HG03432 (cell line): ENCODE measurements around the gene DSCAM.
"Not testable (repeated sequence)": the region's sequence is repeated elsewhere in the genome, so short reads cannot be mapped to it uniquely, and the experiment has no call there.

ENCODE experiments used
- ATAC-seq: cut with Tn5 transposase; IDR thresholded peaks from one replicate; pipeline ENCODE4 v1.9.1; 2021; ENCODE audit warnings: mild to moderate bottlenecking, moderate library complexity; ENCODE audit not compliant: unreplicated experiment

DSCAM gene

DNA sequence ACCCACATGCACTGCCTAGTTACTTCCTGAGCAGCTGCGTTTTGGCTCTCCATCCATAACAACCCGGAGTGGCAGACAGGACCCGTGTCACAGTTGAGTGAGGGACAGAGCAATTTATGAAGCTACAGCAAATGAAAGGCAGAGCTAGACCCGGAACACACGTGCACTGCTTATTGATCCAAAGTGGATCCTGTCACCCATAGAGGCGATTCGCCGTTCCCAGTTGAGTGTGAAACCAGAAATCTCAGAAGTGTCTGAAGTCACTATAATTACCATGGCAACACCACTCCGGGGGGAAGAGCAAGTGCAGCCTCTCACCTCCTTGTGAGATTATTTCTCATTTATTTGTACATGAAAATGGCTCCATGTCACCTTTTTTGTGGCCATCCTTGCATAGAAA, 365.2 kb downstream of the DSCAM start:
- ATAC-seq, result no peak

DNA sequence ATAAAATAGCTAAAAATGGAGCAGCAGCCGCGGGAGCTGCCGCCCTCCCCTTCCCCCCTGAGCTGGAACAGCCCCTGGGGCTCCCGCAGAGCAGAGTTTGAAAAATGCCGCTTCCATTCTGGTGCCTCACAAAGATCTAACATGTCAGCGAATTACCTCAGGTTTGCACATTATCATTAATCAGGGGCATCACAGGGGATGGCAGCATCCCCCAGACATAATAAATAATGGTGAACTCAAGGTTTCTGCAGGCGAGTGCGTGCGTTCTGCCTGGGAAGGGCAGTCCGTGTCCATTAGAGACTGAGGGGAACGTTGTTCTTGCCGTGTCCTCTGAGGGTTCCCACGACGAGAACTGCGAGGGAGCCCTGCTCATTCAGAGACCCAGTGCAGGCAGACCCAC, 372.4 kb downstream of the DSCAM start:
- ATAC-seq, result no peak

- ATAC-seq, result no peak
Measured at GRCh38 chr21:40472013-40472412, 374.9 kb downstream of the DSCAM start.

DNA sequence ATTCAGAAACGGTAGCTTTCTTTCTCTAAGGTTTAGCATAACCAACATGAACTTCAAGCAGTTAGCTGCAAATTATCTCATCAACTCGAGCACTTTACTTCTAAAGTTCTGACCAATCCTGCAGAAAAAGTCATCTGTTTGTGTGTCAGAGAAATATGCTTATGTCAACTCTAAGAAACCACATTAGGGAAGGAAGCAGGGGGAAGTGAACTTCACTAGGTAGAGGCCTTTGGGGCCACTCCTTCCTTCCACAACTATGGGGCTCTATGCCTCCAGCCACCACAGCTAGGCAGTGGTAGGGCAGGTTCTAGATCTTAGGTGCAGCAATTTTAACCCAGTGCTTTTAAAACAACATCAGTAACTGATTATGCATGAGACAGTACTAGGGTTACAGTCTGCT, 375.9 kb downstream of the DSCAM start:
- no peak for ATAC-seq

GRCh38 chr21:40466893-40467483, 380.0 kb downstream of the DSCAM start:
- no peak for ATAC-seq

DNA sequence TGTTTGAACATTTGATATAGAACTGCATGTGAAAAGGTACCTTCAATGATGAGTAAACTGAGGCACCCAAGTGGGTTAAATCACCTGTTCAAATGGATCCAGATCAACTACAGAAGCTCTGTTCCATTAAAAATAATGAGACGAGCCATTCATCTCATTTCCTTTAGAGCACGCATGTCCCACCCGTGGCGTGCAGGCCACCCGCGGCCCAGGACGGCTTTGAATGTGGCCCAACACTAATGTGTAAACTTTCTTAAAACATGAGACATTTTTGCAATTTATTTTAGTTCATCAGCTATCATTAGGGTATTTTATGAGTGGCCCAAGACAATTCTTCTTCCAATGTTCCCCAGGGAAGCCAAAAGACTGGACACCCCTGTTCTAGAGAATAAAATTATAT, 381.6 kb downstream of the DSCAM start:
- ATAC-seq, result no peak

- ATAC-seq, result no peak
Measured at GRCh38 chr21:40463176-40463575, 383.8 kb downstream of the DSCAM start.

GRCh38 chr21:40461008-40461407, 385.9 kb downstream of the DSCAM start:
- no peak for ATAC-seq

- ATAC-seq, result no peak
Measured at GRCh38 chr21:40457741-40458140, 389.2 kb downstream of the DSCAM start.

DNA sequence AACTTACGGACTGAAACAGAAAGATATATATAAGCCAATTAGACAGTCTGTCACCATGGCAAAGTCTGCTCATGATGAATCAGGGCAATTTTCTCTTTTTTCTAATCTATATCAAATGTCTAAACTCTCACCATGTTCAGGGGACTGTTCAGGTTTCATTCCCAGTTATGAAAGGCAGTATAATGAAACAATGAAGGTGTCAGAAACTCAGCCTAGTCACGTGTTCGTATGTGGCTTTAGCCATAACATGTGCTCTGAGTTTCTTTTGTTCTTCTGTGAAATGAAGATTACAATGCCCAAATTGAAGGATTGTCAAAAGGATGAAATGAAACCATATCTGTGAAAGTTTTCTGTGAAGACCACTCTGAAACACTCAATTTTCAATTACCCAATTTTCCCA, 392.9 kb downstream of the DSCAM start:
- no peak for ATAC-seq

- no peak for ATAC-seq
Measured at GRCh38 chr21:40453183-40453582, 393.8 kb downstream of the DSCAM start.

- ATAC-seq, result no peak
Measured at GRCh38 chr21:40452548-40452947, 394.4 kb downstream of the DSCAM start.

DNA sequence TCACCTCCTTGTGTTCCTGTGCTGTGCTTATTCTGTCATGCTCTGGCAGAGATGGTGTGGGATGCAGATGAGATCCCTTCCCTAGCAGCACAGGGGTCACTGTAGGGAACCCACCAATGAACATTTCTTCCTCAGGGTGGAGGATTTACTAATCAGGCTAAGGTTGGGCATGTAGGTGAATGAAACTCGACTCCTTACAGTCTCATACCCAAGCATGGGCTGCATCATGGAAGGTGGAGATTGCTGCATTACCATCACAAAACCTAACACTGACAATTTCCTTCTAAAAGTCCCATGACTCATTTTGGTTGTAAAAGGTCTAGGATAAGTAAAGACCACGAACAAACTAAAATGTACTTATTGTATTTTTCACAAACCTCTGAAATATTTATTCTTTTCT, 399.9 kb downstream of the DSCAM start:
- ATAC-seq, result no peak

GRCh38 chr21:40445349-40445921, 401.5 kb downstream of the DSCAM start:
- no peak for ATAC-seq

DNA sequence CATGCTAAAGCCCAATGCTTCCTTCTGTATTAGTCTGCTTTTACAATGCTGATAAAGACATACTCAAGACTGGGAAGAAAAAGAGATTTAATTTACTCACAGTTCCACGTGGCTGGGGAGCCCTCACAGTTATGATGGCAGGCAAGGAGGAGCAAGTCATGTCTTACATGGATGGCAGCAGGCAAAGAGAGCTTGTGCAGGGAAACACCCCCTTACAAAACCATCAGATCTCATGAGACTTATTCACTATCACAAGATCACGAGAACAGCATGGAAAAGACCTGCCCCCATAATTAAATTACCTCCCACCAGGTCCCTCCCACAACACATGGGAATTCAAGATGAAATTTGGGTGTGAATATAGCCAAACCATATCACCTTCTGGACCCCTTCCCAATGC, 407.4 kb downstream of the DSCAM start:
- not testable (repeated sequence) for ATAC-seq

- no peak for ATAC-seq
Measured at GRCh38 chr21:40438616-40439015, 408.3 kb downstream of the DSCAM start.

DNA sequence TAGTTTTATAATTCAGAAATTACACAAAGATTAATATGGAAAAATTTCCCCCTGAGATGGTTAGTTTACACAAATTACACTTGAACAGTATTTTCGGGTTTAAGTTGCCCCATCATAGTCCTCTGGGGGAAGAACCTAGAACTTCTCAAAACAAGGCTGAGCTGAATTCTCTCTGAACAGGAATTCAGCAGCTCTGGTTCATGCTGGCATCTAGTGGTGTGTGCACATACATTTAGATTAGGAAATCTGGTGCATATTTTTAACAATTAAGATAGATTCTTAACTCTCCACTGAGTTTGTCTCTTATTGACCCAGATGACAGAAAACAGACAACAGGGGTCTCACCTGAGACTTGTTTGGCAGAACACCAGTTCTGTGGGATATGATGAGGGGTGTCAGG, 410.7 kb downstream of the DSCAM start:
- ATAC-seq, result no peak

GRCh38 chr21:40433538-40433937, 413.4 kb downstream of the DSCAM start:
- ATAC-seq, result no peak

DNA sequence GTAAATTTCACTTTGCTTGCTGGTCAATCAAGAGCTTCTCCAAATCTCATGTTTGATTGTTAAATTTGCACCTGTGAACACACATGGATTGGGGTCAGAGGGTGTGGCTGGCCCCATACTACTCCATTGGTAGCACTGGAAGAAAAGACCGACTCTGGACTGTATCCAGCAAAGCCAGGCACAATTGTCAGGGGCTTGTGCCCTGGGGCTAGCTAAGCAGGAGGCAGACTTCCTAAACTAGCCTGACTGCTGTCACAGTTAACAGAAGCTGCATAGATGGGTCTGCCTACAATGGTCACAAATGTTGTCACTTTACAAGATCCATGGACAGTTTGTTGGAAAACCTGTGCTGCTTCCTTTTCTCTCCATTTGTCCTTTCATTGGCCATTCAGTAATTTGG, 421.0 kb downstream of the DSCAM start:
- no peak for ATAC-seq

DNA sequence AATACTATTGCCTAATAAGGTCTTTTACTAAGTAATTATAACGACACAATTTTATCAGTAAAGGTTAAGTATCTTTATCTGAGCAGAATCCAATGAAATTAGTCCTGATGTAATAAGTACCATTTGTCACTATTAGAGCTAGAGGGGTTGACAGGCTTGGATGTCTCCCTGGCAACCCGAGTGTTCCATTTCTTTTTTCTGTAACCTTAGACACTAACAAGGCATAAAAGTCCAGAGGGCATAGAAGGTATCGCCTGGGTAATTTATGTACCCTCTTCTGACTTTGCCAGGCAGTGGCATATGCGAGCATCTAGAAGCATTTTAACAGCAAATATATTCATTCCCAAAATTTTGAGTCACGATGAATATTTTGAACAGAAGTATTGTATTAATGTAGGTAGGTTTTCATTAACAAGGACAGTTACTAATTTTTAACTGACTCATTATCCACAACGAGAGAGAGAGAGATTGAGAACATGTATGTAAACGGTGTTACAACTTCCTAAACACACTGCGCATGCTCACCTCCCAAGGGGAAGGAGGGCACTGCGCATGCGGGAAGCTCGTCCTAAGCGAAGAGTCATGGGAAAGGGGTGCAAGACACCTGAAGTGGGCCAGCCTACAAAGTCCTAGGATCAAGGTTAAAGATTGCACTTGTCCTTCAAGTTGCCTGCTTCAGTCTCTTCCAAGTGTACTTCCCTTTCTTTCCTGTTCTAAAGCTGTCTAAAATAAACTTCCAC, 423.9 kb downstream of the DSCAM start:
- no peak for ATAC-seq

GRCh38 chr21:40421121-40421520, 425.8 kb downstream of the DSCAM start:
- no peak for ATAC-seq

DNA sequence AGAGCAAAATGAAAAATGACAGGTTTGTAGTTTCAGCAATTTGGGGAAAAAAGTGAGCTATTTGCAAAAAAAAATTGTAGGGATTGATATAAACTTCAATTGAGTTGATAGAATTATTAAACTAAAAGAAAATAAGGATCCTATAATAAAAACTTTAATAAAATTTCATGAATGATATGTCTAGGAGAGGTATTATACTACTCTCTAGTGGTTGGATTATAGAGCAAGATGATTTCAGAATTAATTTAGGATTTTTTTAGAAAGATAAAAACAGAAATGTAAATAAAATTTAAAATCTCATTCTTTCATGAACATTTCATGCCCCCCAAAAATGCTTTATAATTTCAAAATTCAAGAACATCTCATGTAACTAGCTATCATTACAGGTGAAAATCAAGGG, 430.4 kb downstream of the DSCAM start:
- ATAC-seq, result no peak

GRCh38 chr21:40408561-40408960, 438.4 kb downstream of the DSCAM start:
- ATAC-seq, result no peak
